Renal cortex interstitium (tissue), 11 donors: ENCODE results near the gene PROSER3. TPM values are rescaled to one million over a fixed set of nuclear protein-coding genes. Genes with fewer than 3 reads are reported as not detected.
A peak's percentile ranks its signal among the peaks of the same experiment; 100 is the strongest.

Source experiments
- DNase-seq, 11 donors: peaks; one replicate each; pipeline ENCODE4 v3.0.0-alpha.2; 2013; ENCODE audit warnings: low read depth in 9 of 11, low spot score in 4 of 11; ENCODE audit errors: extremely low read depth in 1 of 11
- polyA plus RNA-seq, 3 donors: library from polyadenylated mRNA; unstranded; fragments of 120-200 nt; gene quantifications; one replicate each; pipeline ENCODE4 v1.2.1, GENCODE V29; 2013; ENCODE audit not compliant: insufficient read length in 3 of 3

PROSER3 gene
- polyA plus RNA-seq, 3 donors, result 14.5 to 23.7 (median 16.3) TPM

DNA sequence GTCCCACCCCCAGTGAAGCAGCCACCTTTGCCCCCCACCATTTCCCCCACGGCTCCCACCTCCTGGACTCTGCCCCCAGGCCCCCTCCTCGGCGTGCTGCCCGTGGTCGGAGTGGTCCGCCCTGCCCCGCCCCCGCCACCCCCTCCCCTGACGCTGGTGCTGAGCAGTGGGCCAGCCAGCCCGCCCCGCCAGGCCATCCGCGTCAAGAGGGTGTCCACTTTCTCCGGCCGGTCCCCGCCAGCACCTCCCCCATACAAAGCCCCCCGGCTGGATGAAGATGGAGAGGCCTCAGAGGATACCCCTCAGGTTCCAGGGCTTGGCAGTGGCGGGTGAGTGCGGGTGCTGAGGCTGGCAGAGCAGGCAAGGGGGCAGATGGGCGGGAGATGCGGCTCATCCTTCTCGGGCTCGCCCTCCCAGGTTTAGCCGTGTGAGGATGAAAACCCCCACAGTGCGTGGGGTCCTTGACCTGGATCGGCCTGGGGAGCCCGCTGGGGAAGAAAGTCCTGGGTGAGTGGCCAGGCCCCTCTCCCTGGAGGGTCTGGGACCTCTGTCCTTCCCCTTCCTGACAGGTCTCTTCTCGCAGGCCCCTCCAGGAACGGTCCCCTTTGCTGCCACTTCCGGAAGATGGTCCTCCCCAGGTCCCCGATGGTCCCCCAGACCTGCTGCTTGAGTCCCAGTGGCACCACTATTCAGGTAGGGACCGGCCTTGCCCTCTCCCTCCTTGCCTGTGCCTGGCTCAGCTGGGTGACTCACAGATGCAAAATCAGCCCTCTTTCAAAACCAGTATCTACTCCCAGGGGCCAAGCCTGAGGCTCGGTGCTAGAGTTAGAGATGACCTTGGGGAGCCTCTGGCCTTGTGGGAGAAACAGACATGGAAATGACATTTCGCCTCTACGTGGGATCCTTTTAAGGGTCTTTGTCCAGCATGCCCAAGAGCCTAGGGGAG is 24.5 kb upstream of the PROSER3 start:
- no peak for DNase-seq

DNA sequence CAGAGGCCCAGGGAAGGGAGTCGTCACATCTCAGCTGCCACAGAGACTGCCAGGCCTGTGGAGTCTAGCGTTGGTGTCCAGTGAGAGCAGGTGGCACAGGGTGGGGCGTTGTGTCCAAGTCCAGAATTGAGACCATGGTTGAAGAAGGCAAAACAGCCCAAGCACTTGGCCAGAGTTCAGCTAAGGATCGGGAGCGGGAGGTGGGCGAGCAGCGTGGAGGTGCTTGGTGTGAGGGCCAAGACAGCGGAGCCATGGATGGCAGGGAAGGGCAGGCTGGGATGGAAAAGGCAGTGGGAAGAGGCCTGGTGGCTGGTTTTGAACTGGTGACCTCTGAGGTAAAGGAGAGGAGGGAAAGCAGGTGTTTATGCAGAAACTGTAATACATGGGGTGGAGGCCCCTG is 23.7 kb upstream of the PROSER3 start:
- DNase-seq, result no peak

DNA sequence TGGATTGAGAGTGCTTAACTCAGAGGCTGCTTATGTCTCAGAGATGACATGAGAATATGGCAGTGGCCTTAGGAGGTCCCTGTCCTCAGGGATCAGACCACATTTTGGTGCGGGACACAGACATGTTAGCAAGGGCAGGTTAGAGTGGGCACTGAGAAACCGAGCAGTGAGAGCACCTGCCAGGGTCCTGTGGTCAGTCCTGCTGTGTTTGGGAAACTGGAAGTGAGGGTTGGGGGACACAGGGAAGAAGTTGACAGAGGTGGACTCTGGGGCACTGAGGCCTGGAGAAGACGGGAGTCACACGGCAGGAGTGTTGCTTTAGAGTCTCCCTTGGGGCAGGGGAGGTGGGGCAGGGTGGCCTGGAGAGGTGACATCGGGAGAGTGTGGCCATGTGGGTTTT is 23.1 kb upstream of the PROSER3 start:
- DNase-seq, result no peak

DNA sequence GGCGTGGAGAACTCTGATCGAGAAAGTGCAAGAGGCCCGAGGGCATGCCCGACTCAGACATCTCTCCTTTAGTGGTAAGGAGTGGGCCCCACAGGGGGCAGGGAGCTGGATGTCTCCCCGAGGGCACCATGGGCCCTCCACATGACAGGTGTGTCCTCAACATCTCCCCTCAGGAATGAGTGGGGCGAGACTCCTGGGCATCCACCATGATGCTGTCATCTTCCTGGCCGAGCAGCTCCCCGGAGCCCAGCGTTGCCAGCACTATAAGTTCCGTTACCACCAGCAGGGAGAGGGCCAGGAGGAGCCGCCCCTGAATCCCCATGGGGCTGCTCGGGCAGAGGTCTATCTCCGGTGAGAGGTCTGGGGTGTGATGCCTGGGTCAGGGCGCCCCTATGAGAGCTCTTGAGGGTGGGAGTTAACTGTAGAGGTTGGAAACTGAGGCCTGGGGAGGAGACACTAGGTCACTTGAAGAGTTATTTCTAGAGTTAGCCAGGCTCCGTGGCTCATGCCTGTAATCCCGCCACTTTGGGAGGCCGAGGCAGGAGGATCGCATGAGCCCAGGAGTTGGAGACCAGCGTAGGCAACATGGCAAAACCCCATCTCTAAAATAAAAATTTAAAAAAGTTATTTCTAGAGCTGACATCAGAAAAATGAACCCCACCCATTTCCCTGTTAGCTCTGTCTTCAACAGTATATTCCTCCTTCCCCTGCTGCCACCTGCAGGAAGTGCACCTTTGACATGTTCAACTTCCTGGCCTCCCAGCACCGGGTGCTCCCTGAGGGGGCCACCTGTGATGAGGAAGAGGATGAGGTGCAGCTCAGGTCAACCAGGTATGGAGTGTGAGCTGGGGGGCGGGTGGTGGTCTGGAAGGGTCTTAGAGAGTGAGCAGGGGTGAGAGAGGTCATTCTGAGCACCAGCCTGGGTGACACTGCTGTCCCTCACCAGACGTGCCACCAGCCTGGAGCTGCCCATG is 20.8 kb upstream of the PROSER3 start:
- no peak for DNase-seq

DNA sequence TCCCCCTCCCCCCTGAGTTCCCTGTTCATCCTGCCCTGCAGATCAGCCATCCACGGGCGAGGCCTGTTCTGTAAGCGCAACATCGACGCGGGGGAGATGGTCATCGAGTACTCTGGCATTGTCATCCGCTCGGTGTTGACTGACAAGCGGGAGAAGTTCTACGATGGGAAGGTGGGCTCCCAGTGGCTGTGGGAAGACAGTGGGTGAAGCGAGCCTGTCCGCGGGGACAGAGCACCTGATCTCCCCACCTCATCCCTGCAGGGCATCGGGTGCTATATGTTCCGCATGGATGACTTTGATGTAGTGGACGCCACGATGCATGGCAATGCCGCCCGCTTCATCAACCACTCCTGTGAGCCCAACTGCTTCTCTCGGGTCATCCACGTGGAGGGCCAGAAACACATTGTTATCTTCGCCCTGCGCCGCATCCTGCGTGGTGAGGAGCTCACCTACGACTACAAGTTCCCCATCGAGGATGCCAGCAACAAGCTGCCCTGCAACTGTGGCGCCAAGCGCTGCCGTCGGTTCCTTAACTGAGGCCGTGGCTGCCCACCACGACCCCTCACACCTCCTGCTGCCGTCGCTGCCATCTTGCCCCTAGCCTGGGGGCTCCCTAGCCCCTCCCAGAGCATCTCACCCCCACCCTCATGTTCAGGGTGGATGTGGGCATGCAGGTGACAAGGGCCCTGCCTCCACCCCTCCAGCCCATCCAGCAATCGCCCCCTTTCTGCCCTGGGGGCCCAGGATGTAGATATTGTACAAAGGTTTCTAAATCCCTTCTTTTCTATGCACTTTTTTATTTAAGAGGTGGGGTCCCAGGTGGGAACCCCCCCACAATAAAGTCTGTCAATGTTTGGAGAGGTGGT is 19.7 kb upstream of the PROSER3 start:
- no peak for DNase-seq

DNA sequence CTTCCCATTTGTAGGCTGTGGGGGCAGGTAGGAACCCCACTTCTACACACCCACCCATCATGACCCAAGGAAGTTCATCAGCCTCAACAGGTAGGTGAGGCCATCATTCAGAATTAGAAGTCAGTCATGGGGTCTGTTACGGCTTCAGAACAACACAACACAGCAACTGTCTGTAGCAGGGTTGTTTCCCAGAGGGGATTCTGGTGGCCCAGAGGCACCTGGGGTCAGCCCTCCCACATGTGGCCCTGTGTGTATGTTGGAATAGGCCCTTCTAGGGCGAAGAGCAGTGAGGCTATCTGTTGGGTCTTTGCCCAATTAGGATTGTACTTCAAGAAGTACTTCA is 19.1 kb upstream of the PROSER3 start:
- no peak for DNase-seq

DNA sequence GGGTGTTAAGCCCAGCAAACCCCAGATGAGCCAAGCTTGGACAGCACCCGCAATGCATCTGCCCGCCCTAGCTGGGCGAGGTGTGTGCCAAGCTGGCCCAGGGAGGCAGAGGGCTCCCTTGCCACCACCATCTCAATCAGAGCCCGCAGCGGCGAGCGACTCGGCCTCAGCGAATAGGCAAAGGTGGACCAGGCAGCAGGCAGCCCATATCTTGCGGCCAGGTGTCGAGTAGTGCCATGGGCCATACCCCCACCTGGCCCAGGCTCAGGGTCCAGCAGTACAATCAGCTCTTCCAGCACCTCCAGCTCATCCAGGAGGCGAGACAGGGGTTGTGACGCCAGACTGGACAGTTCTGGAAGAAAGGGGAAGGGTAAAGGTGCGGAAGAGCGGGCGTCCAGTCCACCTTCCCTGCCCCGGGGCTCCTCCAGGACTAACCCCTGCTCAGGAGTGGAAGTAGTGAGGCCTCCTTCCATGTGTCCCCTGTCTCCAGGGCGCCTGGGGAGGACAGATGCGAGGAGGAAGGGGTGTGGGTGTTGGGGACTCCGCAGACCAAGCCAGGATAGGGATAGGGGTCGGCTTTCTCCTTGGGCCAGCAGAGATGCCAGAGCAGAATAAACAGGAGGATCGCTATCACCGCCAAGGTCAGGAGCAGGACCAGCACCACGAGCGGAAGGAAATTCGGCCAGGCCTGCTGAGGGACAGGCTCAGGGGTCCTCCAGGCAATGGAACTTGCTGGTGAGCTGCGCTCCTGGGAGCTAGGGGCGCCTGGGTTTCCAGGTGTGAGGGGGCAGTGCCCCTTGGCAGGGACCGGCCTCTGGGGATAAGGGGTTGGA is 18.5 kb upstream of the PROSER3 start:
- no peak for DNase-seq

DNA sequence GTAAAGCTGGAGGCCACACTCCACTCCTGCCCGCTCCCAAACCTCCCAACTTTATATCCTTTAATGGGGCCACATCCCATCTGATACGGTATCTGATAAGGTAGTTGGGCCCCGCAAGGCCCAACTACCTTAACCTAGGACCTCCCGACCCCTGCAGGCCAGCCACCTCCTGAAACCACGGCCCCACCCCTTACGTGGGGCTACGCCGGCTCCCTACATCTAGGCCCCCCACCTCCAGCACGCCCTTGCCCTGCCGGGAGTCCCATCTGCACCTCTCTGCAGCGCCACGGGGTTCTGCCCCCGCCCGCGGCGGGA is 17.9 kb upstream of the PROSER3 start:
- DNase-seq, result no peak

DNA sequence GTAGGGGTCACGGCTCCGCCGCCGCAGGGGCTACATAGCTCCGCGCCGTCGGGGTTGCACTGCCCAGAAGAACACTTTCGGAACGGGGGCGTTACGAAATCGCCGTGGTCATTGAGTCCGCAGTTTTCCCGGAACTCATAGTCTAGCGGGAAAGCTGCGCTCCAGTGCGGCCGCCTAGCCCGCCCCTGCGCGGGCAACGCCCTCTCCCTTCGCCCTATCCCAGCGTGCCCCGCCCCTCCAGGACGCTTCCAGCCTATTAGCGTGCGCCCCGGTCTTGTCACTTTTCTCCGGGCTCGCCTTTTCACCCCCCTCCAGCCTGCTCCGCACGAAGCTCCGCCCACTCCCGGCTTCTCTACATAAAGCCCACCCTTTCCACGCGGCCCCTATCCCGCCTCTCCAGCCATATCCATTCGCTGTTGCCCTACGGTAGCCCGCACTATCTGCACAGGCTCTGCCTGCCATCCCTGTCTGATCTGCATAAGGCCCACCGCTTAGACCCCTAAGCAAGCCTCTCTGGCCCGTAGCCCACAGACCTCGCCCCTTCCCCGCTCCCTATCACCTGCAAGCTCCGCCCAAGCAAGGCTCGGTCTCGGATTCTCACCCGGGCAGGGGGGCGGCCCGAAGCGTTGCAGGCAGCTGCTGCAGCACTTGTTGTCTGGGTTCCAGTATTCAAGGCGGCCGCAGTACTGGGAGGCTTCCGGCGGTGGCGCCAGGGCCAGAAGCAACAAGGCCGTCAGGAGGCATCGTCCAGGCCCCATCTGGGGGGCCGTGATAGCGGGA is 17.4 kb upstream of the PROSER3 start:
- DNase-seq, result peak in 10 of 11 donors; percentile 89 to 97 (median 96)

DNA sequence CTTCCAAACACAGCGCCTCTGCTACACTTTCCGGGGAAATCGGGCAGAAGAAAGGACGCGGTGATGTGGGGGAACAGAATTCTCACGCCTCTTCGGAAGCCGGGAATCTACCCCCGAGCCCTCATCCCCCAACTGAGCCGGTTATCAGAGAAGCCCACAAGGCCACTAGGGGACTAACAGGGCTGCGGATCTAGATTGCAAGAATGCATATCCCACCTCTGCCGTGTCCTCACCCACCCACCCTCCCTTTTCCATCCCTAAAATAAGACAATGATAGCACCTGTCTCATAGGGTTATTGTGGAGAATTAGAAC is 16.8 kb upstream of the PROSER3 start:
- no peak for DNase-seq

DNA sequence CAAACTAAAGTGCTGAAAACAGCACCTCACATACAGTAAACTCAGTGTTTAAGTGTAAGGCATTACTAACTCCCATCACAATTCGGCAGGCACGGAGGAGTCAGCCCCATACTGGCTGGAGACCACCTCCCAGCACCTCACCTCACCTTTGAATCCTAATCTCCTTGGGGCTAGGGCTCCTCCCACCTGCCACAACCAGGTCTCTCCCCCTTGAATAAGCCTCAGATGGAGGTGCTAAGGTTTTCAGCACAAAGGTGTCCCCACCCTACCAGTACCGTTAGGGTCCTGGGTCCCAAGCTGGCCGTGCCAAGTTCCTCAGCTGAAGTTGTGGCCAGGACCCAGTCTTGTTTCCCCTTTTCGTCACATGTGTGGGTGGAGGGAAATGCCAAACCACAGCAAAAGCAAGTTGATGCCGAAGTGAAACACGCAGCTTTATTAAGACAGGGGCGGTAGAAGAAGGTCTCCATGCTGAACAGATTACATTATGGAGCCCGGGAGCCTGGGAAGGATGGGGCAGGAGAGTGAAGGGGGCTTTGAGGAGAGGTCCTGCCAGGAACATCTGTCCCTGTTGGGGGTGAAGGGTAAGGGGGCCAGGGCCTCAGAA is 15.8 kb upstream of the PROSER3 start, which contains the start of gene IGFLR1:
TSS of gene IGFLR1 (minus strand) at position 332 of the 604 bp plus-strand sequence. CDS start 1,272 bp downstream, outside the sequence.
- DNase-seq, result no peak

DNA sequence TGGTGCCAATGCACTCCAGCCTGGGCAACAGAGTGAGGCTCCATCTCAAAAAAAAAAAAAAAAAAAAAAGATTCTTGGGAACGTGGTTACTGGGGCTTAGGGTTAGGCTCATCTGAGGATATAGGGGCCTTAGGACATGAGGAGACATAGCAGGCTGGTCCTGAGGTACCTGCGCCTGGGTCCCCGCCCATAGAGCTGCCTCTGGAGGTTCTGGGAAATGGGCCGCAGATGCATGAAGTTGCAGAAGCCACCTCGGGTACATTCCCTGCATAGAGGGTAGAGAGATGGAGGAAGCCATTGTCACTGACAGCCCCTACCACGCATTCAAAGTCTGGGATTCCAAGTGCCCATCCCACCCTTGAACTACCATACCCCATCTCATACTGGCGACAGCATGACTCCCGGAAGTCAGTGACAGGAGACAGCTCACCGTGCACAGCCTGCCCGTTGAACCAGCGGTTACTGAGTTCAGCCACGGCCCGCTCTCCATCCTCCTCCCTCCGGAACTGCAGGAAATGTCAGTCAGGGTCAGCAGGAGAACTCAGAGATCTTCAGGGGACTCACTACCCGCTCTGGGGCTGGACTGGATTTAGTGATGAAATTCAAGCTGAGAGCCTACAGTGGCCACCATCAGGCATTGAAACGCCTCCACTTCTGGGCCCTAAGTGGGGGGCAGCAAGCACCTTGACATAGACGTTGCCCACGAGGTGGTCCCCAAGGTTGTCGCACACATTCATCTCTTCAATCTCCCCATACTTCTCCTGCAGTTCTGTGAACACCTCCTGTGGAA is 14.1 kb upstream of the PROSER3 start:
- no peak for DNase-seq

DNA sequence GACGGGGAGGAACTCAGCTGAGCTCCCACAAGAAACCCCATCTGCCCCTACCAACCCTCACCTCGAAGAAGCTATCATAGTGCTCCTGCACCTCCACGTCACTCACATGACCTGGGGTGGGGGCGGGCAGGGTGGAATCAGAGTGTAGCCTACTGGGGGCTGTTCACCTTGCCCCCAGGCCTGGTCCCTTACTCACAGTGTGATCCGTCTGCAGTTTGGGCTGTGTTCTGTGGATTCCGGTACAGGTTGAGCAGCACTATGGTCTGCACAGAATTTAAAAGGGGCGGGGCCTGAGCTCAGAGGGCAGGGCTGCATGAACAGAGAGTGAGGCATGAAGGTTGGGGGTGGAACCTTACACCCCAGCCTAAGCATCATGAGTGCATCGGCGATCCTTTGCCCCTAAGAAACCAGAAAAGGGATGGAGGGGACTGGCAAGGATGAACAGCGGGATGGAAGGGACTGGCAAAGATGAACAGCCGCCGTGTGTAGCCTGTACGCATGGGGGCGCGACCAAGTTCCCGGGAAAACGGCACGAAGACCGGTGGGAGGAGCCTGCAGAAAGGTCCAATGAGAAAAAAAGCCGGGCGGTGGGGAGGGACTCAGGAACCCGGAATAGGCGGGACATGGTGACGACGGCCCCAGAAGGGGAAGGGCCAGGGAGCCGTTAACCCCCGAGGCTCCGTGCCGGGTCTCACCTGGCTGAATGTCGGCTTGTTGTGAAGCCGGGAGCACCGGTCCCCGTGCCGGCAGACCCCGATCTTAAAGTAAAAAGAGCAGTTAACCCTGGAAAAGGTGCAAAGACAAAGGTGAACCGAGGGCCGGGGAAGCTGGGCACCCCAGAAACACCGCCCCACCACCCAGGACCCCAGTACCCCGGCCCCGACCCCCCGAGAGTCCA is 13.3 kb upstream of the PROSER3 start:
- DNase-seq, result peak in 10 of 11 donors; percentile 83 to 97 (median 92)

DNA sequence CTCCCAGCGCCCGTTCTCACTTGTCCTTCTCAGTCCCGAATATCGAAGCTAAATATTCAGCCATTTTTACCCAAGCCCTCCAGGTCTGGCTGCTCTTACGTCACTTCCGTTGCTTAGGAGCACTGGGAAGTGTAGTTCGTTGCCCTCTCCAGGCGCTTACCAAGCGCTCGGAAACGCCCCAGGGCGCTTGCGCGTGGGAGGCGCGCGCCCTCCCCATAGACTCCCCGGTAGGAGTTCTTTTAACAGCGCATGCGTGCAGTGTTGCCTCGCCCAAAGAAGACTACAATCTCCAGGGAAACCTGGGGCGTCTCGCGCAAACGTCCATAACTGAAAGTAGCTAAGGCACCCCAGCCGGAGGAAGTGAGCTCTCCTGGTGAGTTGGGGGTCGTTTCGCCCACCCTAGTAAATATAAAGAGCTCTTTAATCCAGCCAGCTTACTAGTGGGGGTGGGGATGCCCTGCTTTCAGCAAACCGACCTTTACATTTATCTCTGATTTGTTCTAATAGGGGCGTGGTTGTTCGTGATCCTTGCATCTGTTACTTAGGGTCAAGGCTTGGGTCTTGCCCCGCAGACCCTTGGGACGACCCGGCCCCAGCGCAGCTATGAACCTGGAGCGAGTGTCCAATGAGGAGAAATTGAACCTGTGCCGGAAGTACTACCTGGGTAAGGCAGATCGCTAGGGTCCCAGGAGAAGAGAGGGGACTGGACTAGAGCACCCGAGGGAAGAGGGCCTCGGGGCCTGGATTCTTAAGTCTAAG is 12.5 kb upstream of the PROSER3 start, which contains the start of the genes PSENEN and U2AF1L4:
TSS of gene PSENEN (plus strand) at position 324 of the 759 bp plus-strand sequence. CDS start at position 604, 280 bp downstream.
TSS of gene U2AF1L4 (minus strand) at position 91 of the 759 bp plus-strand sequence. CDS start at position 64, 27 bp downstream.
- DNase-seq, result peak; percentile 96 to 100 (median 99)
